Measurements from ENCODE around the gene SNX32.
A peak's percentile ranks its signal among the peaks of the same experiment; 100 is the strongest.

SNX32 gene

DNA sequence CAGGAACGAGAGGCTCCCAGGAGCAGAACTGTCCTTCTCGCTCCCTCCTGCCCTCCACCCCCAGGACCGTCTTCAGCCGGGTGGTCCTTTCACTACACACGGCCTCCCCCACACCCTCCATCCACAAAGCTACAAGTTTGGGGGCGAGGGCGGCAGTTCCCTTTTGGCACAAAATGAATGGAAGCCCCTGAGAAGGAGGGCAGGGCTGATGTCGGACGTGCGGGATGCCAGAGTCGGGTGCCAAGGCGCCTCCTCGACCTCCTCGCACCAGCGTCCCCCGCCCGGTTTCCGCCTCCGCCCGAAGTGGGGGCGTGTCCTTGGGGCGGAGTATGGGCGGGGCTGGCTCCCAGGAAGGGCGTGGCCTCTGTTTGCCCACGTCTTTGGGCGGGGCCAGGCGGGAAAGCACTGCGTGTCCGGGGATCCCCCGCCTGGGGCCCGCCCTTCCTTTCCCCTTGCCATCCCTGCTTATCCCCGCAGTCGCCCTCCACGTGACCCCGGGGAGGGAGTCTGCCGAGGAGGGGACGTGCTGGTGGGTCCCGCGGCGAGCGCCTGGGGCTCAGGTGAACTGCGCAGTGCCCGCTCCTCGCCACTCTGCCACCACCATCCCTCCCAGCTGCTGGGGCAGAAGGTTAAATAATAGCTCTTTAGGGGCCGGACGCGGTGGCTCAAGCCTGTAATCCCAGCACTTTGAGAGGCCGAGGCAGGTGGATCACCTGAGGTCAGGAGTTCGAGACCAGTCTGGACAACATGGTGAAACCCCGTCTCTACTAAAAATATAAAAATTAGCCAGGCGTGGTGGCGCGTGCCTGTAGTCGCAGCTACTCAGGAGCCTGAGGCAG lies 39.8 kb downstream of the SNX32 start (continued):
- TF ChIP-seq ZNF555 (tag by site-specific recombination; conservative IDR thresholded peaks at IDR 0.05) (no peak), SALL2 (tag by site-specific recombination; IDR thresholded peaks at IDR 0.05; ENCODE audit: borderline replicate concordance) (no peak), ZNF138 (tag by site-specific recombination; IDR thresholded peaks at IDR 0.05; ENCODE audit: borderline replicate concordance) (no peak), ZNF174 (tag by site-specific recombination; IDR thresholded peaks at IDR 0.05) (no peak), SP7 (tag by site-specific recombination; IDR thresholded peaks at IDR 0.05) (peak; percentile 60), ZNF621 (tag by site-specific recombination; IDR thresholded peaks at IDR 0.05) (no peak), AEBP2 (tag by site-specific recombination; IDR thresholded peaks at IDR 0.05; ENCODE audit: borderline replicate concordance) (no peak), ZNF777 (tag by site-specific recombination; IDR thresholded peaks at IDR 0.05; ENCODE audit: borderline replicate concordance) (no peak), ZNF560 (tag by site-specific recombination; IDR thresholded peaks at IDR 0.05; ENCODE audit: borderline replicate concordance) (no peak), ZNF704 (tag by site-specific recombination; IDR thresholded peaks at IDR 0.05) (no peak), ZNF549 (tag by site-specific recombination; IDR thresholded peaks at IDR 0.05) (no peak), PRDM4 (tag by site-specific recombination; IDR thresholded peaks at IDR 0.05) (no peak), ZEB2 (tag by site-specific recombination; IDR thresholded peaks at IDR 0.05) (peak; percentile 51; the same call in 1 of the 2 replicates), ZBTB7A (tag by site-specific recombination; IDR thresholded peaks at IDR 0.05; ENCODE audit: low read depth) (no peak), ZNF274 (IDR thresholded peaks at IDR 0.05; ENCODE audit: low read length) (no peak), ZNF274 (tag by site-specific recombination; IDR thresholded peaks at IDR 0.05; ENCODE audit: borderline replicate concordance) (no peak), ZNF692 (tag by site-specific recombination; IDR thresholded peaks at IDR 0.05) (peak; percentile 98), YY2 (tag by site-specific recombination; IDR thresholded peaks at IDR 0.05) (no peak), HIC1 (tag by site-specific recombination; IDR thresholded peaks at IDR 0.05) (peak; percentile 86), ZNF660 (tag by site-specific recombination; IDR thresholded peaks at IDR 0.05) (no peak), ZNF654 (tag by site-specific recombination; IDR thresholded peaks at IDR 0.05; ENCODE audit: low read depth) (no peak)
- TF ChIP-seq, protein P1, sequence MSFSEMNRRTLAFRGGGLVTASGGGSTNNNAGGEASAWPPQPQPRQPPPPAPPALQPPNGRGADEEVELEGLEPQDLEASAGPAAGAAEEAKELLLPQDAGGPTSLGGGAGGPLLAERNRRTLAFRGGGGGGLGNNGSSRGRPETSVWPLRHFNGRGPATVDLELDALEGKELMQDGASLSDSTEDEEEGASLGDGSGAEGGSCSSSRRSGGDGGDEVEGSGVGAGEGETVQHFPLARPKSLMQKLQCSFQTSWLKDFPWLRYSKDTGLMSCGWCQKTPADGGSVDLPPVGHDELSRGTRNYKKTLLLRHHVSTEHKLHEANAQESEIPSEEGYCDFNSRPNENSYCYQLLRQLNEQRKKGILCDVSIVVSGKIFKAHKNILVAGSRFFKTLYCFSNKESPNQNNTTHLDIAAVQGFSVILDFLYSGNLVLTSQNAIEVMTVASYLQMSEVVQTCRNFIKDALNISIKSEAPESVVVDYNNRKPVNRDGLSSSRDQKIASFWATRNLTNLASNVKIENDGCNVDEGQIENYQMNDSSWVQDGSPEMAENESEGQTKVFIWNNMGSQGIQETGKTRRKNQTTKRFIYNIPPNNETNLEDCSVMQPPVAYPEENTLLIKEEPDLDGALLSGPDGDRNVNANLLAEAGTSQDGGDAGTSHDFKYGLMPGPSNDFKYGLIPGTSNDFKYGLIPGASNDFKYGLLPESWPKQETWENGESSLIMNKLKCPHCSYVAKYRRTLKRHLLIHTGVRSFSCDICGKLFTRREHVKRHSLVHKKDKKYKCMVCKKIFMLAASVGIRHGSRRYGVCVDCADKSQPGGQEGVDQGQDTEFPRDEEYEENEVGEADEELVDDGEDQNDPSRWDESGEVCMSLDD (tag by site-specific recombination; IDR thresholded peaks at IDR 0.05) = peak; percentile 52; the same call in 1 of the 2 replicates
- TF ChIP-seq, protein P2, sequence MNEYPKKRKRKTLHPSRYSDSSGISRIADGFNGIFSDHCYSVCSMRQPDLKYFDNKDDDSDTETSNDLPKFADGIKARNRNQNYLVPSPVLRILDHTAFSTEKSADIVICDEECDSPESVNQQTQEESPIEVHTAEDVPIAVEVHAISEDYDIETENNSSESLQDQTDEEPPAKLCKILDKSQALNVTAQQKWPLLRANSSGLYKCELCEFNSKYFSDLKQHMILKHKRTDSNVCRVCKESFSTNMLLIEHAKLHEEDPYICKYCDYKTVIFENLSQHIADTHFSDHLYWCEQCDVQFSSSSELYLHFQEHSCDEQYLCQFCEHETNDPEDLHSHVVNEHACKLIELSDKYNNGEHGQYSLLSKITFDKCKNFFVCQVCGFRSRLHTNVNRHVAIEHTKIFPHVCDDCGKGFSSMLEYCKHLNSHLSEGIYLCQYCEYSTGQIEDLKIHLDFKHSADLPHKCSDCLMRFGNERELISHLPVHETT (tag by site-specific recombination; IDR thresholded peaks at IDR 0.05) = no peak
- TF ChIP-seq, protein P3, sequence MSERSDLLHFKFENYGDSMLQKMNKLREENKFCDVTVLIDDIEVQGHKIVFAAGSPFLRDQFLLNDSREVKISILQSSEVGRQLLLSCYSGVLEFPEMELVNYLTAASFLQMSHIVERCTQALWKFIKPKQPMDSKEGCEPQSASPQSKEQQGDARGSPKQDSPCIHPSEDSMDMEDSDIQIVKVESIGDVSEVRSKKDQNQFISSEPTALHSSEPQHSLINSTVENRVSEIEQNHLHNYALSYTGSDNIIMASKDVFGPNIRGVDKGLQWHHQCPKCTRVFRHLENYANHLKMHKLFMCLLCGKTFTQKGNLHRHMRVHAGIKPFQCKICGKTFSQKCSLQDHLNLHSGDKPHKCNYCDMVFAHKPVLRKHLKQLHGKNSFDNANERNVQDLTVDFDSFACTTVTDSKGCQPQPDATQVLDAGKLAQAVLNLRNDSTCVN (tag by site-specific recombination; optimal IDR thresholded peaks at IDR 0.05) = peak; percentile 57

Measured in HEK293 (cell line).